T-helper 2 cell (primary cell): ENCODE data around the gene SMIM15.

ENCODE experiments used
- DNase-seq, 5 experiments: peaks; one replicate each; pipeline versions ENCODE4 v3.0.0 to v3.0.0-alpha.2; 2012 to 2022

Gene SMIM15

DNA sequence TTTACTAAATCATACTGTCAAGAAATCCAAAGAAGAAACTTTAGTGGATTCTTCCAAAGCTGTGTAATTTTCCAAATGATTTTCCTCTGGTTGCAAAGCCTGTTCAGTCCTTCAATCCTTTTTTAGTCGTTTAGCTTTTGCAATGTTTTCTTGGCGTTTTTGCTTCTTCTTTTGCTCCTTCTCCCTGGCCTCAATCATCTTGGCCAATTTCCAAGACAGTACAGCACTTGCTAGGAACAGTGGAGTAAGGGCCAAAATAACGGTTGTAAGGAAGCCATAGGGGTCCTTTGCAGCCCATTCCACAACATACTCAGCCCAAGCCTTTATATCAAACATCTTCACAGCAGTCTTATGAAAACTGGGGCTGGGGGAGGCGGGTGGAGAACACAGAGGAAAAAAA lies 2.4 kb downstream of the SMIM15 start:
- DNase-seq: no peak

DNA sequence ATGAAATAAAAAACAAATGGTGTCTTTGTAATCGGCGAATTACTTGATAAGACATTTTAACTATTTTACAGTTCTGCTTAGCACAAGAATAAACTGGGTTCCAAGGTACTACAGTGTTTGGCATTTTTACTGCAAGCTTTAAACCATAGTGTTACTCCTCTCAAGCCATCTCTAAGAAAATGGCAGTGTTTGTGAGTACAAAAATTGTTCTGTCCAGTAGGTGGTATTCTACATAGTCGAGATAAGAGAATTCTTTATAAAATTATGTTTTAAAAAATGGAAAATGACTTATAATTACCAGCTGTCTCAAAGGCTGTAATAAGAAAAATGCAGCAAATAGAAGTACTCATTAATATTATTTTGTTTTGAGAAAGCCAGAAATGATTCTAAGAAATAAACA lies 3.2 kb downstream of the SMIM15 start:
- no peak for DNase-seq

DNA sequence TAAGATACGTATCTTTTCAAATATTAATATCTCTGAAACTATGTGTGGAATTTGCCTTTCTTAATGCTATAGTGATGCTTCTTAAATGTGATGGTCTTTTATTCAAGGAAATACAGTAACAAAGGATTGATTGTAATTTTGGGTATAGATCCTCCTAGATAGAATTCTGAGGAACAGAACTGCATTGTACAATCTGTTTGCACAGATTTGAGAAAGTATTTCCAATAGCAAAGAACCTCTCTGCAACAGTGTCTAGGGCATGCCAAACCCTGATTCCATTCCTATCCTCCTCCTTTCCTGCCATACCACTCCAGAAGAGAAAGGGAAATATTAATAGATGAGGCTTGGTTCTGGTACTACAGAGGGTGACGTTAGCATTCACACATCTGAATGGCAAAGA lies 10.4 kb downstream of the SMIM15 start:
- DNase-seq: no peak

DNA sequence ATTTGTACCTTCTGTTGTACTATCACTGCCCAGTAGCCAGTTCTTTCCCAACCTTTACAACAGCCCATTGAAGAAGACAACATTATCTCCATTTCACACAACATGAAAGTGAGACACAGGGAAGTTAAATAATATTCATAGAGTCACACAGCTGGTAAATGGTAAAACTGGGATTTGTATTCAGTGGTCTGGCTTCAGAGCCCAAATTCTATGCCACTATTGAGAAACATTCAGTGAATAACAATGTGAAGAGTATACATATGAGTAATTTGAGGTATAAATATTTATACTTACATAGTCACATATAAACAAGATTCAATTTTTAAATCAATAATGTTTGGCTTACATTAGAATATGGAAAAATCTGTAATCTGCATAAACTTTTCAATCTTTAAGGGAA lies 13.8 kb downstream of the SMIM15 start:
- no peak for DNase-seq

DNA sequence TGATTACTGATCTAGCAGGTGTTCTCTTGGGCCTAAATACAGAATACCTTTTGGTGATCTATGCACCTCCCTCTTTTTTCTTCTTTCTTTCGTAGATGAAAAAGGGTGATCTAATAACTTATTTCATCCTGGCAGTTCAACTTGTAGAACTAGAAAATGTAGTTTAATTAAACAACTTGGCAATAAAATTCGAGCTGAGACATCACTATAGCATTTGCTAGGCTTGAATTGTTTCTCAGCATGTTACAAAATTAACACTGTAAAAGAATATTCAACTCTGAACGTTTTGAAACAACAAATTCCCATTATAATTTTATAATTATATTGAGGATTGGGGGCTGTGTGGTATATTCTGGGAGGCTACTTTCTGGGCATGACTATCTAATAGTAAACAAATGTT lies 19.5 kb downstream of the SMIM15 start:
- no peak for DNase-seq

DNA sequence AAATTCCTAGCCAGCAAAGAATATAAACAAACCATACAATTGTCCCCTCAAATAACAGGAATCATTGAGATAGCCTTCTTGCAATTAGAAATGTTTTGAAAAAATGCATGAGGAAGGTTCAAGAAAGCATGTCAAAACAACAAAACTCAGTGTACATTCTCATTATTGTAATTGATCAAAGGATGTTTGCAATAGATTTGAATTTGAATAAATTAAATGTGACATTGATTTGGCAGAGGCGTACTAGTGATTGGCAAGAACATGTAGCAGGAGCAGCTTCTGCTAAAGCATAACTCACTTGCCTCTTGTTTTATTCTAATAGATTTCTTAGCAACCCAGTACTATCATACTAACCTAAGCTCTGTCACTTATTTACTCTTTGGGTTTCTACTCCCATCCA lies 19.9 kb downstream of the SMIM15 start:
- no peak for DNase-seq

DNA sequence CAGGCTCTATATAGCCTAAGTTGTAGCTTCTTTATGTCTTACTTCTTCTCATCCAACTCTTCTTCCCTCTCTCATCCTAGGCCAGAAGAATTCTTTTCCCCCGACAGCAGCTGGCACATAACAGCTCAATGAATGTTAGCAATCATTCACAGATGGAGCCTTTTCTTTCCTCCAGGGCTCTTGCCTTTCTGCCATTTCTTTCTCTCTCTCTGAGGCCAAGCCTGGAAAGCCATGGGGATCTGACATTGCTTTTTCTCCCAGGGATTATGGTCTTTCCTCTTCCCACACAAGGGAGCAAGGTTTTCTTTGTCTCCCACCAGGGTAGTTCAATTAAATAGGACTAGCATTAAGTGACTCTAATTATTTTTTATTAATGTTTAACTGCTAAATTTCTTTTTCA lies 20.5 kb downstream of the SMIM15 start:
- no peak for DNase-seq

DNA sequence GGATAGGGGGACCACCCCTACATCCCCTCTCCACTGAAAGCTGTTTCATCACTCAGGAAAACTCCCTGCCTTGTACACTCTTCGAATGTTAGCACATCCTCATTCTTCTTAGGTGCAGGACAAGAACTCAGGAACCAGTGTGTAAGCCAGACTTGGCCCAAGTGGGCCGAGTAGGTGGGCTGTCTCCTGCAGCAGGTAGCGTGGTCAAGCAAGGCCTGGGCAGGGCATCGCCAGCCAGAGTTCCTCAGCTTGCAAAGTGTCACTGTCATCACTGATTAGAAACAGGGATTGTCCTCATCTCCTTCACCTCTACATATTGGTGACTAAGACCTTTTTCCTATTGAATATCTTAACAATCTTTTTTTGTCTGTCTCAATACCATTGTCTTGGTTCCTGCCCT lies 22.3 kb downstream of the SMIM15 start:
- DNase-seq: no peak

DNA sequence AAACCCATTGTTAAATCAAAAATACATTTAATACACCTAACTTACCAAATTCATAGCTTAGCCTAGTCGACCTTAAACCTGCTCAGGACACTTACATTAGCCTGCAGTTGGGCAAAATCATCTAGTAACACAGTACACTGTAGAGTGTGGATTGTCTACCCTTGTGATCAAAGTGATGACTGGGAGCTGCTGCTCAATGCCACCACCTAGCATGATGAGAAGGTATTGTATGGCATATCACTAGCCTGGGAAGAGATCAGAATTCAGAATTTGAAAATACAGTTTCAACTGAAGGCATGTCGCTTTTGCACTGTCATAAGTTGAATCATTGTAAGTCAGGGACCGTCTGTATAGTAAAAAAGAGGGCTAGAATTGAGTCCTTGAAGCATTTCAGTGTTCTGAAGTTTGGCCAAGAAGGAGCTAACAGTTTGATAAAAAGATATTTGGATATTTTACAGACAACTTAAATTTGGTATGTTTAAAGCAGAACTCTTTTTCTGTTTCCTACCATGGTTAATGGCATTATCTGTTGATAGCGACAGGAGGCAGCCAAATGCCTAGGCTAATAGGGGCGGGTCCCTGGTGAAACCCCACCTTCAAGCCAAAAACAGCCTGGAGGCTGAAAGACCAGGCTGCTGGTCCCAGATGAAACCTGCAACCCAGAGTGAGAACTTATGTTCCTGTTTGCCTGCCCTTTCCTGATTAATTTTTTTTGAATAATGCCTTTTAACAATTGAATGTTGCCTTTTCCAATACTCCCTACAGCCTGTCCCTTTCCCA lies 23.0 kb downstream of the SMIM15 start:
- no peak for DNase-seq

DNA sequence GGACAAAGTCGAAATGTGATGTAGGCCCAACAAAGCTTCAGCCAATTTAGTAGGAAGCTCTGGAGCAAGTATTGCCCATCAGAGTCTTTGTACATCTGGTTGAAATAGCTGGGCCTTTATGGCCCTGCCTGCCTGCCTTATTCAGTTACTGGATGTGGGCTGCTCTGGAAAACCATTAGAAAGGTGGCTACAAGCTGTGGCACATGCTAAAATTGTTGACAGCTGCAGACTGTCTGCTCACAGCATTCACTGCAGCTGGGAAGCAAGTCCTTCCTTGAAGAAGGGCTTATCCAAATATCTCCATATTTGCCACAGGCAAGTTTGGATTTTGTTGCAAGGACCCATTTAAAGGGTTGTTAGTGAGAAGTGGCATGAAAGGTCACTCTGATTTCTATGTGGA lies 24.4 kb downstream of the SMIM15 start:
- no peak for DNase-seq

DNA sequence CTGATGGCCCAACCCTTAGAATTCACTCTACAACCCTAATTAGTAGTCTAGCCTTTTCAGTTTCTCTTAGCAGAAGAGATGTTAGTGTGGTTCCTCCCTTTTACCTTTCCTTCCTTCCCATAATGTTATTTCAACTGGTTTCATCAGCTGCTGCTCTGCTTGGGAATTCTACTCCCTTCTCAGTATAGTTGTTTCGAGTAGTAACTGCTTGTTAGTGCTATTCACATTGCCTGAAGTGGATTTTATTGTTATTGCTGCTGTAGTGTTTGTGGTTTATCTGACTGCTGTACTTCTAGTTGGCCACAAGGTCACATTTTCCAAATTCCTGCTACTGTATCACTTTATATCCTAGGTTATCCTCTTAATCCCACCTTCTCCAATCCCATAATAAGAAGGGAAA lies 29.7 kb downstream of the SMIM15 start:
- DNase-seq: no peak

DNA sequence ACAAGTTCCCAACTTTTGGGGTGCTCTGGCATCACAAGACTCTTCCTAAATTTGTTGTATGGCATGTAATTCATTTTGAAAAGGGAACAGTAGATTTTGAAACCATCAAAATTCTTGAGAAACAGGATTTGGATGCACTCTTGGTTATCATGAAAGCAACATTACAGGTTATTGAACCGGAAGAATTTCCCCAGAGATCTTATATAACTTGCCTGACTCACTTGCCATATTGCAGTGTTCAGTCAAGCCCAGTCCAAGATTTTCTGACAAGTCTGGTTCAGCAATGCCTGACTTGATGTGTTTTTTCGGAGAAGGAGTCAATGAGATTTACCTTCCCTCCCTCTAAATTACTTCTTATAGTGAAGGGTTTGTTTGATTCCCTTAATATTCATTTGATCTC lies 32.0 kb downstream of the SMIM15 start:
- no peak for DNase-seq

DNA sequence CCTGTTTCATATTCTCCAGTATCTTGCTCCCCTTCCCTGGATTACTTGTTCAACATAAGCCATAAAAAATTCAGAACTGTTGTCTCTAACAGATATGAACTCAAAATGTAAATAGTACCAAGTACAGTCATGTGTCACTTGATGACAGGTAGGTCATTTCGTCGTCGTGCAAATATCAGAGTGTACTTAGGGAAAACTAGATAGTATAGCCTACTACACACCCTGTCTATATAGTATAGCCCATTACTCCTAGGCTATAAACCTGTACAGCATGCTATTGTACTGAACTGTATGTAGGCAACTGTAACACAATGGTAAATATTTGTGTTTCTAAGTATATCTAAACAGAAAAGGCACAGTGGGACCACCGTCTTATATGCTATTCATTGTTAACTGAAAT lies 39.1 kb downstream of the SMIM15 start:
- no peak for DNase-seq

DNA sequence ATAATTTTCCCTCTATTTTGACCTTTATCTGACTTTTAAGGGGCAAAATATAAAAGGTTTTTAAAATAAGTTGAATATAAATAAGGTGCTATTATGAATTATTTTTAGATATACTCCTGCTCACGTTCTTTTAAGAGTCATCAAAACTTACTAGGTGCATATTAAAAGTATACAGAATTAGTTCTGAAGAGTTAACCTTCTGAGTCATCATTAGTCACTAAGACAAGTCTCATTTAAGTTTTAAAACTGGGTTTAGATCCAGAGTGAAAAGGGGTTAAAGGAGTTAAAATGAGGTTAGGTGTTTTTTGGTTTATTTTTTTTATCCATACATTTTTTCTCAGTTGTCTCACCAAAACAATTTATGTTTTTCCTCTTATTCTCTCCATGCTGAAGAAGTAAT lies 41.7 kb downstream of the SMIM15 start:
- no peak for DNase-seq

DNA sequence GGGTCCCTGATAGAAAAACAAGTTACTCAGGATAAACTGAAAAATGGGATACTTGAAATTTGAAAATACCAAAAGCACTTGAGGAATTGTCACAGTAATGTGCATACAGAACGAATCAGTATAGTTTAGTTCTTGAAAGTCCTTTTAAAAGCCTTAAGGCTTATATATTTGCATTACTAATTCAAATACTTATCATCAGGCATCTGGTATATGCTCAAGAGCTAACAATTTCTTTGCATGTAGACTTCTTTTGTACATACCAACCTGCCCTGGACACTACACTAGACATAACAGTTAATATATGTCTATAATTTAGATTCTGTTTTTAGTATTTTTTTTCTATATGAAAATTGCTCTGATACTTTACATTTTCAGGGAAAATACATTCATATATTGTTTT lies 43.2 kb downstream of the SMIM15 start:
- no peak for DNase-seq

DNA sequence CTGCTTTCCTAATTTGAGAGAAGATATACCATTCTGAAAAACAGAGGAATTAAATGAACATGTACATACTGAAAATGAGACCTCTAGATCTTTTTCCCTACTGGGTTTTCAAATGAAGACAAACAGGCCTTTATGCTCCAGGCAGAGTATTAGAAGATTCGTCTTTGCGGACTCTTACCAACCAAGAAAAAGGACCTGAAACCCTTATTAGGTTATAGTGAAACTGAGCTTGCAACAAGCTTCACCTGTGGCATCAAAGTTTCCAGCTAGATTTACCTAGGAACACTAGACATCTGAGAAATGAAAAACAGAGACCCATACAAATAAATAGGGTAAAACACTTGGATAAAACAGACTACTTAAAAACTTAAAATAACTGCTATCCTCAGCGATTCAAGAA lies 46.3 kb downstream of the SMIM15 start:
- no peak for DNase-seq

DNA sequence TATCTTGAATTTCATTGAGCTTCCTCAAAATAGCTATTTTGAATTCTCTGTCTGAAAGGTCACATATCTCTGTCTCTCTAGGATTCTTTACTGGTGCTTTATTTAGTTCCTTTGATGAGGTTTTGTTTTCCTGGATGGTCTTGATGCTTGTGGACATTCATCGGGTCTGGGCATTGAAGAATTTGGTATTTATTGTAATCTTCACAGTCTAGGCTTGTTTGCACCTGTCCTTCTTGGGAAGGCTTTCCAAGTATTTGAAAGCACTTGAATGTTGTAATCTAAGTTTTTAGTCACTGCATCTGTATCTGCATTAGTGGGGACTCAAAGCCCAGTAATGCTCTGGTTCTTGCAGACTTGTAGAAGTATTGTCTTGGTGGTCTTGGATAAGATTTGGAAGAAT lies 47.8 kb downstream of the SMIM15 start:
- no peak for DNase-seq
